NCI-H460 (cell line): ENCODE measurements around the gene SCN1A. TPM values are rescaled to one million over a fixed set of nuclear protein-coding genes. Genes with fewer than 3 reads are reported as not detected.
"Not testable (repeated sequence)": the region's sequence is repeated elsewhere in the genome, so short reads cannot be mapped to it uniquely, and the experiment has no call there.

Source experiments
- DNase-seq: peaks from one replicate; pipeline ENCODE4 v3.0.0-alpha.2; 2016; ENCODE audit warnings: low read depth; ENCODE audit errors: extremely low read depth
- total RNA-seq: library from RNA; depleted of rRNA; stranded (reverse); fragments of >200 nt; shearing (Covaris generic); gene quantifications from 2 replicates; pipeline ENCODE4 v1.2.3, GENCODE V29; 2014

Gene SCN1A
- total RNA-seq, 1 experiment from 2014 or later: 0.05 TPM

GRCh38 chr2:165989851-165990250, 138.0 kb downstream of the SCN1A start:
- DNase-seq: no peak

GRCh38 chr2:165985120-165985519, 142.7 kb downstream of the SCN1A start:
- DNase-seq: no peak

- not testable (repeated sequence) for DNase-seq
Observed at GRCh38 chr2:165972161-165972560, 155.7 kb downstream of the SCN1A start.

GRCh38 chr2:165970663-165971062, 157.2 kb downstream of the SCN1A start:
- no peak for DNase-seq

GRCh38 chr2:165969227-165969626, 158.6 kb downstream of the SCN1A start:
- DNase-seq: no peak

- DNase-seq: no peak
Observed at GRCh38 chr2:165967746-165968145, 160.1 kb downstream of the SCN1A start.

- DNase-seq: no peak
Observed at GRCh38 chr2:165961818-165962217, 166.0 kb downstream of the SCN1A start.

GRCh38 chr2:165959371-165959770, 168.4 kb downstream of the SCN1A start:
- no peak for DNase-seq

GRCh38 chr2:165958313-165958960, 169.4 kb downstream of the SCN1A start:
- DNase-seq: no peak

- no peak for DNase-seq
Observed at GRCh38 chr2:165957030-165957675, 170.7 kb downstream of the SCN1A start.

GRCh38 chr2:165953655-165954606, 173.9 kb downstream of the SCN1A start, which contains the start of gene TTC21B:
Gene TTC21B (minus strand): TSS chr2:165953776. CDS start chr2:165953705, 71 bp downstream.
- DNase-seq: peak; percentile 90

- DNase-seq: no peak
Observed at GRCh38 chr2:165953306-165953654, 174.5 kb downstream of the SCN1A start.

- DNase-seq: no peak
Observed at GRCh38 chr2:165952741-165953211, 175.0 kb downstream of the SCN1A start.

GRCh38 chr2:165952085-165952484, 175.7 kb downstream of the SCN1A start:
- DNase-seq: no peak

- no peak for DNase-seq
Observed at GRCh38 chr2:165950438-165950837, 177.4 kb downstream of the SCN1A start.

GRCh38 chr2:165941827-165942226, 186.0 kb downstream of the SCN1A start:
- no peak for DNase-seq

GRCh38 chr2:165938237-165938636, 189.6 kb downstream of the SCN1A start:
- DNase-seq: no peak
